NT2/D1 (cell line): ENCODE data around the gene CDK11B.

Experiments used
- SUZ12 ChIP-seq: IDR thresholded peaks from 2 replicates; pipeline ENCODE4 v1.6.1; 2011; ENCODE audit not compliant: insufficient read length, insufficient read depth; ENCODE audit errors: extremely low read depth
- YY1 ChIP-seq: IDR thresholded peaks from 2 replicates; pipeline ENCODE4 v1.6.1; 2011; ENCODE audit not compliant: insufficient read length, insufficient read depth
- ZNF274 ChIP-seq: IDR thresholded peaks from 2 replicates; pipeline ENCODE4 v1.6.1; 2011; ENCODE audit warnings: mild to moderate bottlenecking, low read depth, low read length

DNA sequence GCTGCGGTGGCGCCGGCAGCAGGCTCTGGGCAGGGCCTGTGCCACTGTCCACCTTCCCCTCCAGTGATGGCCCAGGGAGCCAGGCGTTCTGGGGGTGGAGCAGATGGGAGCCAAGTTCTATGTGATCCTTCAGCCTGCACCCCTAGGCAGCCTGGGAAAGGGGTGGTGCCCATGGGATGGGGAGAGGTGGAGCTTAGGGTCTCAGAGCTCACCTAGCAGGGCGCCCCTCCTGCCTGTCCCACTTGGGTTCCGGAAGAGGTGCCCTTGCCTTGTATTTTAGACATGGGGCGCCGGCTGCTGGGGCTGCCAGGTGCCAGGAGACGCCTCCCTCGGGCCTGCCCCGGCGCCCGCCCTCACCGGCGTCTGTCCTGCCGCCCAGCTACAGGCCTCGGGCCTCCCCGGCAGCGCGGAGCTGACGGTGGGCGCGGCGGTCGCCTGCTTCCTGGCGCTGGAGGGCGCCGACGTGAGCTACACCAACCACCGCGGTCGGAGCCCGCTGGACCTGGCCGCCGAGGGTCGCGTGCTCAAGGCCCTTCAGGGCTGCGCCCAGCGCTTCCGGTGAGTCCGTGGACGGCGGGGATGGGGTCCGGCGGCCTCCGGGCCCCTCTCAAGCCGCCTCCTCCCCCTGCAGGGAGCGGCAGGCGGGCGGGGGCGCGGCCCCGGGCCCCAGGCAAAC is 29.9 kb downstream of the CDK11B start:
- TF ChIP-seq SUZ12 (no peak), YY1 (no peak), ZNF274 (no peak)
